Stimulated activated CD4-positive, alpha-beta T cell treated with anti-CD3 and anti-CD28 coated beads, Interleukin-4, amount 100 ng/mL, for 1 hour (primary cell): ENCODE data around the gene TFAP2C.
"Not testable (repeated sequence)": the region's sequence is repeated elsewhere in the genome, so short reads cannot be mapped to it uniquely, and the experiment has no call there.

Experiments used
- DNase-seq: peaks from one replicate; pipeline ENCODE4 v3.0.0-alpha.2; 2020

TFAP2C gene

GRCh38 chr20:56657879-56658278, 28.8 kb downstream of the TFAP2C start:
- no peak for DNase-seq

GRCh38 chr20:56658341-56658947, 29.3 kb downstream of the TFAP2C start:
- not testable (repeated sequence) for DNase-seq

- DNase-seq = no peak
Observed at GRCh38 chr20:56663660-56664059, 34.6 kb downstream of the TFAP2C start.

GRCh38 chr20:56664796-56665195, 35.7 kb downstream of the TFAP2C start:
- no peak for DNase-seq

GRCh38 chr20:56665806-56666205, 36.7 kb downstream of the TFAP2C start:
- no peak for DNase-seq

- no peak for DNase-seq
Observed at GRCh38 chr20:56673450-56673849, 44.3 kb downstream of the TFAP2C start.

GRCh38 chr20:56676001-56676400, 46.9 kb downstream of the TFAP2C start:
- no peak for DNase-seq

GRCh38 chr20:56676679-56677078, 47.6 kb downstream of the TFAP2C start:
- no peak for DNase-seq

GRCh38 chr20:56683077-56683865, 54.2 kb downstream of the TFAP2C start:
- DNase-seq = no peak

GRCh38 chr20:56685879-56686278, 56.8 kb downstream of the TFAP2C start:
- DNase-seq = no peak

- DNase-seq = no peak
Observed at GRCh38 chr20:56687061-56687460, 58.0 kb downstream of the TFAP2C start.

GRCh38 chr20:56688106-56688505, 59.0 kb downstream of the TFAP2C start:
- DNase-seq = no peak
